ENCODE measurements around the gene ACSS1.

The ACSS1 gene

GRCh38 chr20:25081730-25082497, 24.0 kb upstream of the ACSS1 start, which contains the start of gene VSX1:
TSS of gene VSX1 (minus strand) at chr20:25082141. CDS start at chr20:25082096, 45 bp downstream.
- TF ChIP-seq SPI1 (IDR thresholded peaks at IDR 0.05; ENCODE audit: borderline replicate concordance, low read depth) (no peak), GABPA (IDR thresholded peaks at IDR 0.05; ENCODE audit: low read depth) (no peak), POLR2AphosphoS5 (IDR thresholded peaks at IDR 0.05; ENCODE audit: low read depth) (no peak)
- DNase-seq (ENCODE audit: low read depth in 1 of 2, low spot score in 1 of 2): no peak
- H3K27me3 ChIP-seq (ENCODE audit: insufficient read depth, poor library complexity, severe bottlenecking): peaks cover 55% of the 10 kb centered on the region
- no peak within 1 kb of the TSS for H3K4me3 ChIP-seq (replicated peaks; ENCODE audit: insufficient read depth, low read length)
- H3K27ac ChIP-seq (replicated peaks): no peak within 1 kb of the TSS

- DNase-seq (ENCODE audit: low read depth in 1 of 2, low spot score in 1 of 2): no peak
- TF ChIP-seq, protein P1, sequence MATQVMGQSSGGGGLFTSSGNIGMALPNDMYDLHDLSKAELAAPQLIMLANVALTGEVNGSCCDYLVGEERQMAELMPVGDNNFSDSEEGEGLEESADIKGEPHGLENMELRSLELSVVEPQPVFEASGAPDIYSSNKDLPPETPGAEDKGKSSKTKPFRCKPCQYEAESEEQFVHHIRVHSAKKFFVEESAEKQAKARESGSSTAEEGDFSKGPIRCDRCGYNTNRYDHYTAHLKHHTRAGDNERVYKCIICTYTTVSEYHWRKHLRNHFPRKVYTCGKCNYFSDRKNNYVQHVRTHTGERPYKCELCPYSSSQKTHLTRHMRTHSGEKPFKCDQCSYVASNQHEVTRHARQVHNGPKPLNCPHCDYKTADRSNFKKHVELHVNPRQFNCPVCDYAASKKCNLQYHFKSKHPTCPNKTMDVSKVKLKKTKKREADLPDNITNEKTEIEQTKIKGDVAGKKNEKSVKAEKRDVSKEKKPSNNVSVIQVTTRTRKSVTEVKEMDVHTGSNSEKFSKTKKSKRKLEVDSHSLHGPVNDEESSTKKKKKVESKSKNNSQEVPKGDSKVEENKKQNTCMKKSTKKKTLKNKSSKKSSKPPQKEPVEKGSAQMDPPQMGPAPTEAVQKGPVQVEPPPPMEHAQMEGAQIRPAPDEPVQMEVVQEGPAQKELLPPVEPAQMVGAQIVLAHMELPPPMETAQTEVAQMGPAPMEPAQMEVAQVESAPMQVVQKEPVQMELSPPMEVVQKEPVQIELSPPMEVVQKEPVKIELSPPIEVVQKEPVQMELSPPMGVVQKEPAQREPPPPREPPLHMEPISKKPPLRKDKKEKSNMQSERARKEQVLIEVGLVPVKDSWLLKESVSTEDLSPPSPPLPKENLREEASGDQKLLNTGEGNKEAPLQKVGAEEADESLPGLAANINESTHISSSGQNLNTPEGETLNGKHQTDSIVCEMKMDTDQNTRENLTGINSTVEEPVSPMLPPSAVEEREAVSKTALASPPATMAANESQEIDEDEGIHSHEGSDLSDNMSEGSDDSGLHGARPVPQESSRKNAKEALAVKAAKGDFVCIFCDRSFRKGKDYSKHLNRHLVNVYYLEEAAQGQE (IDR thresholded peaks at IDR 0.05; ENCODE audit: insufficient replicate concordance, low read depth): peak; percentile 96
- no peak for TF ChIP-seq POLR2AphosphoS5 (IDR thresholded peaks at IDR 0.05; ENCODE audit: low read depth)
- H3K27ac ChIP-seq (replicated peaks): no peak overlapping the region
- H3K27me3 ChIP-seq (ENCODE audit: insufficient read depth, poor library complexity, severe bottlenecking): peaks cover 54% of the 10 kb centered on the region
- H3K4me3 ChIP-seq (replicated peaks; ENCODE audit: insufficient read depth, low read length): no peak overlapping the region
Observed at GRCh38 chr20:25081065-25081729, 23.3 kb upstream of the ACSS1 start.

DNA sequence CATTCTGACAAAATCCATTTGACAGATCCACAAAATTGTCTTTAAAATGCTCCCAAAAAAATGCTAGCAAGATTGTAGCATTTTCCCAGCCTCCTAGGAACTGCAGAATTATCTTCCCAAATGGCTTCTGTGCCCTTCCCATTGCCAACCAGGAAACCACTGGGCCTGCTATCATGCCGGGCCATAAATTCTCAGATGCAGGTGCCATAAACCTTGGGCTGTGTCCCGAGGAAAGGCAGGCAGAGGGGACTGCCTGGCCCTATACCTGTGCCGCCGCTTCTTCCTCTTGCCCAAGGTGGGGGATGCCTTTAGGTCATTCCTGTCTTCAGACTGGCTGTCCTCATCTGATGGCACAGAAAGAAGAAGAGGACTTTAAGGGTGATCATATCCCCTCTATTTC, 21.2 kb upstream of the ACSS1 start:
- TF ChIP-seq GABPA (IDR thresholded peaks at IDR 0.05; ENCODE audit: low read depth) (no peak), CTCF (IDR thresholded peaks at IDR 0.05; ENCODE audit: insufficient read depth, low read length) (no peak), POLR2AphosphoS5 (IDR thresholded peaks at IDR 0.05; ENCODE audit: low read depth) (no peak), SPI1 (IDR thresholded peaks at IDR 0.05; ENCODE audit: borderline replicate concordance, low read depth) (no peak)
- TF ChIP-seq, protein P1 (IDR thresholded peaks at IDR 0.05; ENCODE audit: insufficient replicate concordance, low read depth): no peak
- H3K27me3 ChIP-seq (ENCODE audit: insufficient read depth, poor library complexity, severe bottlenecking): peaks cover 41% of the 10 kb centered on the region
- H3K27ac ChIP-seq (replicated peaks): no peak overlapping the region
- no peak for DNase-seq (ENCODE audit: low read depth in 1 of 2, low spot score in 1 of 2)
- H3K4me3 ChIP-seq (replicated peaks; ENCODE audit: insufficient read depth, low read length): no peak overlapping the region

- H3K27ac ChIP-seq (replicated peaks): no peak overlapping the region
- peaks cover 36% of the 10 kb centered on the region for H3K27me3 ChIP-seq (ENCODE audit: insufficient read depth, poor library complexity, severe bottlenecking)
- H3K4me3 ChIP-seq (replicated peaks; ENCODE audit: insufficient read depth, low read length): no peak overlapping the region
- TF ChIP-seq GABPA (IDR thresholded peaks at IDR 0.05; ENCODE audit: low read depth) (no peak), POLR2AphosphoS5 (IDR thresholded peaks at IDR 0.05; ENCODE audit: low read depth) (no peak), CTCF (IDR thresholded peaks at IDR 0.05; ENCODE audit: insufficient read depth, low read length) (no peak), SPI1 (IDR thresholded peaks at IDR 0.05; ENCODE audit: borderline replicate concordance, low read depth) (no peak)
- TF ChIP-seq, protein P1 (IDR thresholded peaks at IDR 0.05; ENCODE audit: insufficient replicate concordance, low read depth): no peak
- DNase-seq (ENCODE audit: low read depth in 1 of 2, low spot score in 1 of 2): no peak
Observed at GRCh38 chr20:25078662-25079061, 20.7 kb upstream of the ACSS1 start.
